K562 (cell line): Measurements from ENCODE around the gene HIVEP3. TPM values are rescaled to one million over a fixed set of nuclear protein-coding genes. Genes with fewer than 3 reads are reported as not detected.

Source experiments
- polyA plus RNA-seq, 8 experiments: library from polyadenylated mRNA; depleted of rRNA in 4 of 8; stranded (reverse) in 5 of 8; unstranded in 3 of 8; fragments of >200 nt; fragmentation: Nextera tagmentation in 2 of 8; fragmentation: Illumina TruSeq in 1 of 8; extraction: Ambion mirVana in 2 of 8; extraction: Trizol in 1 of 8; gene quantifications; 2 replicates each; pipeline versions ENCODE4 v1.2.1 to v1.2.3, GENCODE V29; 2011 to 2014; ENCODE audit warnings: inconsistent platforms in 1 of 8, missing spikeins in 1 of 8
- total RNA-seq, 7 experiments: library from RNA; depleted of rRNA in 6 of 7; stranded (reverse); fragments of >200 nt in 6 of 7; fragmentation: Illumina TruSeq in 2 of 7; extraction: Trizol in 2 of 7; gene quantifications; 2 replicates each; pipeline versions ENCODE4 v1.2.1 to v1.2.3, GENCODE V29; 2011 to 2021; ENCODE audit warnings: low replicate concordance in 1 of 7
- TF ChIP-seq, protein P1 (sequence below): fragments of 200-600 bp; sonication (generic); IDR thresholded peaks from one replicate; pipeline ENCODE4 v1.6.1; 2012; ENCODE audit warnings: mild to moderate bottlenecking, low read depth, low read length, inconsistent platforms

The HIVEP3 gene
- total and polyA plus RNA-seq, 9 of the 15 experiments (the other 6 are each of a cell fraction or from before 2014, with no cell fraction given), result 0.09 to 0.58 (median 0.34) TPM; not detected in 1

DNA sequence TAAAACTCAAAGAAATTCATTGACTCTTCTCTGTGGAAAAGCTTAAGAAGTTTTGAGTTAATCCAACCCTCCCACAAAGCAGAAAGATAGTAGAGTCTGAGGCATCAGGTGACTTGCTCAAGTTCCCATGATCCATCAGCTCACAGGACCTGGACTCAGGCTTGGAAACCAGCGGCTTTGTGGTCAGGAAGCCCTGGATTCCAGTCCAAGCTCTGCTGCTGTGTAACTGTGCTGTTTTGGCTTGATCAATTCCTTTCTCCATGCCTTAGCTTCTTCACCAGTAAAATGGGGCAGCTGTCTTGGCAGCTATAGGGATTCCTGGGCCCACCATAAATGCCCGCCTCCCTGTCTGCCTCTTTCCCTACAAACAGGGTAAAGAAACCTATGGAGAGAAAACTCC lies 180.2 kb downstream of the HIVEP3 start (continued):
- TF ChIP-seq, protein P1, sequence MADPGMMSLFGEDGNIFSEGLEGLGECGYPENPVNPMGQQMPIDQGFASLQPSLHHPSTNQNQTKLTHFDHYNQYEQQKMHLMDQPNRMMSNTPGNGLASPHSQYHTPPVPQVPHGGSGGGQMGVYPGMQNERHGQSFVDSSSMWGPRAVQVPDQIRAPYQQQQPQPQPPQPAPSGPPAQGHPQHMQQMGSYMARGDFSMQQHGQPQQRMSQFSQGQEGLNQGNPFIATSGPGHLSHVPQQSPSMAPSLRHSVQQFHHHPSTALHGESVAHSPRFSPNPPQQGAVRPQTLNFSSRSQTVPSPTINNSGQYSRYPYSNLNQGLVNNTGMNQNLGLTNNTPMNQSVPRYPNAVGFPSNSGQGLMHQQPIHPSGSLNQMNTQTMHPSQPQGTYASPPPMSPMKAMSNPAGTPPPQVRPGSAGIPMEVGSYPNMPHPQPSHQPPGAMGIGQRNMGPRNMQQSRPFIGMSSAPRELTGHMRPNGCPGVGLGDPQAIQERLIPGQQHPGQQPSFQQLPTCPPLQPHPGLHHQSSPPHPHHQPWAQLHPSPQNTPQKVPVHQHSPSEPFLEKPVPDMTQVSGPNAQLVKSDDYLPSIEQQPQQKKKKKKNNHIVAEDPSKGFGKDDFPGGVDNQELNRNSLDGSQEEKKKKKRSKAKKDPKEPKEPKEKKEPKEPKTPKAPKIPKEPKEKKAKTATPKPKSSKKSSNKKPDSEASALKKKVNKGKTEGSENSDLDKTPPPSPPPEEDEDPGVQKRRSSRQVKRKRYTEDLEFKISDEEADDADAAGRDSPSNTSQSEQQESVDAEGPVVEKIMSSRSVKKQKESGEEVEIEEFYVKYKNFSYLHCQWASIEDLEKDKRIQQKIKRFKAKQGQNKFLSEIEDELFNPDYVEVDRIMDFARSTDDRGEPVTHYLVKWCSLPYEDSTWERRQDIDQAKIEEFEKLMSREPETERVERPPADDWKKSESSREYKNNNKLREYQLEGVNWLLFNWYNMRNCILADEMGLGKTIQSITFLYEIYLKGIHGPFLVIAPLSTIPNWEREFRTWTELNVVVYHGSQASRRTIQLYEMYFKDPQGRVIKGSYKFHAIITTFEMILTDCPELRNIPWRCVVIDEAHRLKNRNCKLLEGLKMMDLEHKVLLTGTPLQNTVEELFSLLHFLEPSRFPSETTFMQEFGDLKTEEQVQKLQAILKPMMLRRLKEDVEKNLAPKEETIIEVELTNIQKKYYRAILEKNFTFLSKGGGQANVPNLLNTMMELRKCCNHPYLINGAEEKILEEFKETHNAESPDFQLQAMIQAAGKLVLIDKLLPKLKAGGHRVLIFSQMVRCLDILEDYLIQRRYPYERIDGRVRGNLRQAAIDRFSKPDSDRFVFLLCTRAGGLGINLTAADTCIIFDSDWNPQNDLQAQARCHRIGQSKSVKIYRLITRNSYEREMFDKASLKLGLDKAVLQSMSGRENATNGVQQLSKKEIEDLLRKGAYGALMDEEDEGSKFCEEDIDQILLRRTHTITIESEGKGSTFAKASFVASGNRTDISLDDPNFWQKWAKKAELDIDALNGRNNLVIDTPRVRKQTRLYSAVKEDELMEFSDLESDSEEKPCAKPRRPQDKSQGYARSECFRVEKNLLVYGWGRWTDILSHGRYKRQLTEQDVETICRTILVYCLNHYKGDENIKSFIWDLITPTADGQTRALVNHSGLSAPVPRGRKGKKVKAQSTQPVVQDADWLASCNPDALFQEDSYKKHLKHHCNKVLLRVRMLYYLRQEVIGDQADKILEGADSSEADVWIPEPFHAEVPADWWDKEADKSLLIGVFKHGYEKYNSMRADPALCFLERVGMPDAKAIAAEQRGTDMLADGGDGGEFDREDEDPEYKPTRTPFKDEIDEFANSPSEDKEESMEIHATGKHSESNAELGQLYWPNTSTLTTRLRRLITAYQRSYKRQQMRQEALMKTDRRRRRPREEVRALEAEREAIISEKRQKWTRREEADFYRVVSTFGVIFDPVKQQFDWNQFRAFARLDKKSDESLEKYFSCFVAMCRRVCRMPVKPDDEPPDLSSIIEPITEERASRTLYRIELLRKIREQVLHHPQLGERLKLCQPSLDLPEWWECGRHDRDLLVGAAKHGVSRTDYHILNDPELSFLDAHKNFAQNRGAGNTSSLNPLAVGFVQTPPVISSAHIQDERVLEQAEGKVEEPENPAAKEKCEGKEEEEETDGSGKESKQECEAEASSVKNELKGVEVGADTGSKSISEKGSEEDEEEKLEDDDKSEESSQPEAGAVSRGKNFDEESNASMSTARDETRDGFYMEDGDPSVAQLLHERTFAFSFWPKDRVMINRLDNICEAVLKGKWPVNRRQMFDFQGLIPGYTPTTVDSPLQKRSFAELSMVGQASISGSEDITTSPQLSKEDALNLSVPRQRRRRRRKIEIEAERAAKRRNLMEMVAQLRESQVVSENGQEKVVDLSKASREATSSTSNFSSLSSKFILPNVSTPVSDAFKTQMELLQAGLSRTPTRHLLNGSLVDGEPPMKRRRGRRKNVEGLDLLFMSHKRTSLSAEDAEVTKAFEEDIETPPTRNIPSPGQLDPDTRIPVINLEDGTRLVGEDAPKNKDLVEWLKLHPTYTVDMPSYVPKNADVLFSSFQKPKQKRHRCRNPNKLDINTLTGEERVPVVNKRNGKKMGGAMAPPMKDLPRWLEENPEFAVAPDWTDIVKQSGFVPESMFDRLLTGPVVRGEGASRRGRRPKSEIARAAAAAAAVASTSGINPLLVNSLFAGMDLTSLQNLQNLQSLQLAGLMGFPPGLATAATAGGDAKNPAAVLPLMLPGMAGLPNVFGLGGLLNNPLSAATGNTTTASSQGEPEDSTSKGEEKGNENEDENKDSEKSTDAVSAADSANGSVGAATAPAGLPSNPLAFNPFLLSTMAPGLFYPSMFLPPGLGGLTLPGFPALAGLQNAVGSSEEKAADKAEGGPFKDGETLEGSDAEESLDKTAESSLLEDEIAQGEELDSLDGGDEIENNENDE, result no peak
